ENCODE measurements around the gene TMEM116.

Gene TMEM116

DNA sequence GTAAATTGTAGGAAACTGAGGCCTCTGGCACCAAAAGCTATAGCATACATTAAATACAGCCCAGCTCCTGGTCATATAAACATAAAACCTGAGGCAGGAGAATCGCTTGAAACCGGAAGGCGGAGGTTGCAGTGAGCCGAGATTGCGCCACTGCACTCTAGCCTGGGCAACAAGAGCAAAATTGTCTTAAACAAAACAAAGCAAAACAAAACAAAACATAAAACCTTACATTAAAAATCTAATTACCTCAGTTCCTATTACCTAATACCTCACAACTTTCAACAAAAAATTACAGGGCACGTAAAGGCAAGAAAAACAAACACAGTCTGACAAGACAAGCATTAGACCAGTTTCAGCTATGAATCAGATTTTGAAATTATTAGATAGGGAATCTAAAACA is 36.7 kb downstream of the TMEM116 start:
- H3K79me2 ChIP-seq (ENCODE audit: insufficient read depth, low read length) = no peaks in the 10 kb centered on the region
- no peaks in the 10 kb centered on the region for H3F3A ChIP-seq (ENCODE audit: insufficient read depth, low read length)
- H3K4me1 ChIP-seq (ENCODE audit: insufficient read depth, low read length, severe bottlenecking) = no peaks in the 10 kb centered on the region
- H4K20me1 ChIP-seq (ENCODE audit: insufficient read depth, low read length) = no peaks in the 10 kb centered on the region
- H3K9me2 ChIP-seq (ENCODE audit: low read depth, low read length) = no peaks in the 10 kb centered on the region
- no peak overlapping the region for H3K27ac ChIP-seq (ENCODE audit: low read depth, low read length, poor library complexity, severe bottlenecking)
- H3K9me3 ChIP-seq (ENCODE audit: low read length) = no peaks in the 10 kb centered on the region; the same call in 1 of the 2 replicates
- H3K4me2 ChIP-seq (ENCODE audit: low read length) = no peak overlapping the region
- no peak overlapping the region for H3K9ac ChIP-seq (ENCODE audit: low read length)
- no peak overlapping the region for H3K4me3 ChIP-seq (ENCODE audit: low read depth, low read length, poor library complexity, severe bottlenecking)
- H3K27me3 ChIP-seq (ENCODE audit: insufficient read depth, low read length) = no peaks in the 10 kb centered on the region
- peaks cover 15% of the 10 kb centered on the region for H3K36me3 ChIP-seq (ENCODE audit: insufficient read depth, low read length)
- TF ChIP-seq, protein P1, sequence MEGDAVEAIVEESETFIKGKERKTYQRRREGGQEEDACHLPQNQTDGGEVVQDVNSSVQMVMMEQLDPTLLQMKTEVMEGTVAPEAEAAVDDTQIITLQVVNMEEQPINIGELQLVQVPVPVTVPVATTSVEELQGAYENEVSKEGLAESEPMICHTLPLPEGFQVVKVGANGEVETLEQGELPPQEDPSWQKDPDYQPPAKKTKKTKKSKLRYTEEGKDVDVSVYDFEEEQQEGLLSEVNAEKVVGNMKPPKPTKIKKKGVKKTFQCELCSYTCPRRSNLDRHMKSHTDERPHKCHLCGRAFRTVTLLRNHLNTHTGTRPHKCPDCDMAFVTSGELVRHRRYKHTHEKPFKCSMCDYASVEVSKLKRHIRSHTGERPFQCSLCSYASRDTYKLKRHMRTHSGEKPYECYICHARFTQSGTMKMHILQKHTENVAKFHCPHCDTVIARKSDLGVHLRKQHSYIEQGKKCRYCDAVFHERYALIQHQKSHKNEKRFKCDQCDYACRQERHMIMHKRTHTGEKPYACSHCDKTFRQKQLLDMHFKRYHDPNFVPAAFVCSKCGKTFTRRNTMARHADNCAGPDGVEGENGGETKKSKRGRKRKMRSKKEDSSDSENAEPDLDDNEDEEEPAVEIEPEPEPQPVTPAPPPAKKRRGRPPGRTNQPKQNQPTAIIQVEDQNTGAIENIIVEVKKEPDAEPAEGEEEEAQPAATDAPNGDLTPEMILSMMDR (IDR thresholded peaks at IDR 0.05; ENCODE audit: low read length) = no peak
- no peak for TF ChIP-seq EZH2 (IDR thresholded peaks at IDR 0.05; ENCODE audit: borderline replicate concordance, low read length)
- no peak overlapping the region for H2AFZ ChIP-seq (ENCODE audit: low read length)

GRCh38 chr12:111975161-111975931 is 37.6 kb downstream of the TMEM116 start:
- no peaks in the 10 kb centered on the region for H3K9me2 ChIP-seq (ENCODE audit: low read depth, low read length)
- peaks cover 5% of the 10 kb centered on the region; the same call in 1 of the 2 replicates for H3K9me3 ChIP-seq (ENCODE audit: low read length)
- H3K9ac ChIP-seq (ENCODE audit: low read length) = no peak overlapping the region
- H3K79me2 ChIP-seq (ENCODE audit: insufficient read depth, low read length) = no peaks in the 10 kb centered on the region
- no peak overlapping the region for H3K4me3 ChIP-seq (ENCODE audit: low read depth, low read length, poor library complexity, severe bottlenecking)
- H2AFZ ChIP-seq (ENCODE audit: low read length) = no peak overlapping the region
- no peak overlapping the region for H3K4me2 ChIP-seq (ENCODE audit: low read length)
- no peaks in the 10 kb centered on the region for H3F3A ChIP-seq (ENCODE audit: insufficient read depth, low read length)
- H3K27ac ChIP-seq (ENCODE audit: low read depth, low read length, poor library complexity, severe bottlenecking) = no peak overlapping the region
- TF ChIP-seq EZH2 (IDR thresholded peaks at IDR 0.05; ENCODE audit: borderline replicate concordance, low read length) = no peak
- TF ChIP-seq, protein P1 (IDR thresholded peaks at IDR 0.05; ENCODE audit: low read length) = no peak
- no peaks in the 10 kb centered on the region for H4K20me1 ChIP-seq (ENCODE audit: insufficient read depth, low read length)
- H3K4me1 ChIP-seq (ENCODE audit: insufficient read depth, low read length, severe bottlenecking) = no peaks in the 10 kb centered on the region
- peaks cover 20% of the 10 kb centered on the region for H3K36me3 ChIP-seq (ENCODE audit: insufficient read depth, low read length)
- H3K27me3 ChIP-seq (ENCODE audit: insufficient read depth, low read length) = no peaks in the 10 kb centered on the region

GRCh38 chr12:111971800-111972199 is 41.2 kb downstream of the TMEM116 start:
- TF ChIP-seq, protein P1 (IDR thresholded peaks at IDR 0.05; ENCODE audit: low read length) = no peak
- no peak for TF ChIP-seq EZH2 (IDR thresholded peaks at IDR 0.05; ENCODE audit: borderline replicate concordance, low read length)
- no peaks in the 10 kb centered on the region for H3F3A ChIP-seq (ENCODE audit: insufficient read depth, low read length)
- no peaks in the 10 kb centered on the region for H4K20me1 ChIP-seq (ENCODE audit: insufficient read depth, low read length)

More at GRCh38 chr12:111971800-111972199, 41.2 kb downstream of the TMEM116 start:
- Histone ChIP-seq H3K4me3 (ENCODE audit: low read depth, low read length, poor library complexity, severe bottlenecking) (no peak overlapping the region), H3K9ac (ENCODE audit: low read length) (no peak overlapping the region), H3K4me2 (ENCODE audit: low read length) (no peak overlapping the region), H3K9me2 (ENCODE audit: low read depth, low read length) (no peaks in the 10 kb centered on the region), H3K4me1 (ENCODE audit: insufficient read depth, low read length, severe bottlenecking) (no peaks in the 10 kb centered on the region), H2AFZ (ENCODE audit: low read length) (no peak overlapping the region), H3K36me3 (ENCODE audit: insufficient read depth, low read length) (peaks cover 16% of the 10 kb centered on the region), H3K9me3 (ENCODE audit: low read length) (peaks cover 5% of the 10 kb centered on the region; the same call in 1 of the 2 replicates), H3K27ac (ENCODE audit: low read depth, low read length, poor library complexity, severe bottlenecking) (no peak overlapping the region), H3K27me3 (ENCODE audit: insufficient read depth, low read length) (no peaks in the 10 kb centered on the region), H3K79me2 (ENCODE audit: insufficient read depth, low read length) (no peaks in the 10 kb centered on the region)
